T-helper 2 cell treated with Interferon-gamma antibody and Interleukin-4, amounts not matched to agents 100 ng/mL and 5 ng/mL, for 36 hours (primary cell): ENCODE results near the gene SLC35C1. TPM values are rescaled to one million over a fixed set of nuclear protein-coding genes. Genes with fewer than 3 reads are reported as not detected.

Experiments
- intact Hi-C: fragments of 100-400 bp; cut with micrococcal nuclease; formaldehyde crosslinking; loops from one replicate; pipeline ENCODE4 v1.15.1; 2023
- total RNA-seq: library from RNA; stranded (reverse); gene quantifications from 2 replicates; pipeline ENCODE4 v1.2.3, GENCODE V29; 2022

Gene SLC35C1
- total RNA-seq, 1 donor from 2014 or later: 21.7 TPM

DNA sequence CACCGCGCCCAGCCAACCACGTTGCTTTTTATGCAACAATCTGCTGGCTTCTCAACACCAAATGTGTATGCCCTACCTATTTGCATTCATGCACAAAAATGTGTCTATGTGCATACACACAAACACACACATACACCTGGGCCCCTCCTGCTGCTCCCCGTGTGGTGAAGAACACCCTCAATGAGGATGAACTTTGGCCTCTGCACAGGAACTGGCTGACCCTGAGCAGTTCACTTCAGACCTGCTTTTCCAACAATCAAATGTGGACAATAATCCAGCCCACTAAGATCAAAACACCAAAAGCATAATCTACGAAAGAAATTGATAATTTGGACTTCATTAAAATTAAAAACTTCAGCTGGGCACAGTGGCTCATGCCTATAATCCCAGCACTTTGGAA is 25.3 kb upstream of the SLC35C1 start:
- intact Hi-C loops: loop anchor here (10.0 kb wide), 1 partner anchor 405 kb away; no protein-coding TSS in a partner anchor

DNA sequence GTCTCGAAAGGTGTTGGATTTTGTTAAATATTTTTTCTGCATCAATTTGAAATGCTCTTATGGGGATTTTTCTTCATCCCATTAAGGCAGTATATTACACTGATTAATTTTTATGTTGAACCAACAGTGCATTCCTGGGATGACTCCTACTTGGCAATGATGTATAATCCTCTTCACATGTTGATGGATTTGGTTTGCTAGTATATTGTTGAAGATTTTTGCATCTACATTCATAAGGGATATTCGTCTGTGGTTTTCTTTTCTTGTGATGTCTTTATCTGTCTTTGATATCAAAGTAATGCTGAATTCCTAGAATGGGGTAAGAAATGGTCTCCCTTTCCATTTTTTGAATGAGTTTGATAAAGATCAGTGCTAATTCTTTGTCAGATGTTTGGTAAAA is 18.7 kb upstream of the SLC35C1 start:
- intact Hi-C loops: no loop called here

DNA sequence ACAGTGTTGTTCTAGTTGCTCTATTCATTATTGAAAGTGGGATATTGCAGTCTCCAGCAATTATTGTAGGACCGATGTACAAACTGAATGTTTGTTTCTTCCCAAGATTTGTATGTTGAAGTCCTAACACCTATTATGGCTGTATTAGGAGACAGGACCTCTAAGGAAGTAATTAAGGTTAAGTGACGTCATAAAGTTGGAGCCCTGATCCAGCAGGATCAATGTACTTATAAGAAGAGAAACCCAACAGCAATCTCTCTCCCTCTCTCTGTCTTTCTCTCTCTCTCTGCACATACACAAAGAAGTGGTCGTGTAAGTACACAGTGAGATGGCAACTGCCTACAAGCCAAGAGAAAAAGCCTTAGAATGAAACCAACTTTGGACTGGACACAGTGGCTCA is 16.1 kb upstream of the SLC35C1 start:
- intact Hi-C loops: no loop called here

DNA sequence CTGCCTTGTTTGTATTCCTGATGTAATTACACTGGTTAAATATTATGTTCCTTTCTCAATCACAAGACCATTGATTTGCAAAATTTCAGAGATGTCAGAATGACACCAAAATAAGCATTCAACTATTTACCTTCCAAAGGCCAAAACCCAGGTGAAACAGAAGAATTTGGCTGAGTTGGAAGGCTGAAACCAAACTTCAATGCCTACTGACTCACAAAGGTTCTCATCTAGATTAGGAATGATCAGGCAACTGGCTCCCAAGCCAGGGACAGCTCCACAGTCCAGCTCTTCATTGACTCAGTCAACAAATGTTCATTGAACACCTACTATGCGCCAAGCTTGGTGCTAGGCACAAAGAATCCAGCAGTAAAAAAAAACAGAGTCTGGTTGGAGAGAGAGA is 13.4 kb upstream of the SLC35C1 start:
- intact Hi-C loops: no loop called here

DNA sequence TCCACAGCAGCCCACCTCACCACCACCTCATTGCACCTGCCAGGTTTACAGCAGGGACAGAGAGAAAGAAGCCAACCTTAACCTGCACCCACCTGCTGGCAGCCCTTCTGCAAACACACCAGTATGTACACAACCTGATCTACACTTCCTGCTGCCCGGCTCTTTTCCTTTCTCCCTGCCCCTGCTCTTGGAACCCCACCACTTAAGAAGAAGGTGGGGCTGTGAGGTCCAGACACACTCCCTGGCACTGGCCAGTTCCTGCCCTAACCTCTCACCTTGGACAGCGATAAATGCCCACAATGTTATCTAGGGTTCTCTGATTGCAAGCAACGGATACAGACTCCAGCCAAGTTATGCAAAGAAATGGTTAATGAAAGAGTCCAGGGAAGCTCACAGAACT is 10.8 kb upstream of the SLC35C1 start:
- intact Hi-C loops: no loop called here

DNA sequence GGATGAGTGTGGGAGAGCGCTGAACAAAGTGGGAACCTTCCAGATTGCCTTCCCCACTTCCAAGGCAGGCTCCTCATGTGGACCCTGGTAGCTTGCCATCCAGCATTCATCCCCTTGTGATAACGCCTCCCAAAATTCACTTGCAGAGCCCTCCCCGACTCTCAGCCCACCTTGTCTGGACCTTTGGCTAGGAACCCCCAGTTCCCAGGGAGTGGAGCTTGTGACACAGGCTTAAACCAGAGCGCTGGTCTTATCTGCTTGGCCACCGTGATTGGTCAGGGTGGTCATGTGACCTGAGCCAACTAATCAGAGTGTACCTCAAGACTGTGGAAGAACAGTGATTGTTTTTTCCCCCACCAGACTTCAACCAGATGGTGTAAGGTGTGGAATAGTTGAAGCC is 9.6 kb upstream of the SLC35C1 start:
- intact Hi-C loops: no loop called here

DNA sequence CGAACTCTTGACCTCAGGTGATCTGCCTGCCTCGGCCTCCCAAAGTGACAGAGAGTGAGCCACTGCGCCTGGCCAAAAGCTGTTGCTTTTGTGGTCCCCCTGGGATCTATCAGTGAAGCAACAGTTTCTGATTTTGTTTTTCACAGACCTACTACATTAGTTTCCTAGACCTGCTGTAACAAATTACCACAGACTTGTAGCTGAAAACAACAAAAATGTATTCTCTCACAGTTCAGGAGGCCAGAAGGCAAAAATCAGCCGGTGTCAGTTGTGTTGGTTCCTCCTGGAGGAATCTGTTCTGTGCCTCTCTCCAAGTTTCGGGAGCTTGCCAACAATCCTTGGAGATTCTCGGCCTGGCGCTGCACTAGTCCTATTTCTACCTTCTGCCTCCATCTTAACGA is 8.5 kb upstream of the SLC35C1 start:
- intact Hi-C loops: no loop called here

DNA sequence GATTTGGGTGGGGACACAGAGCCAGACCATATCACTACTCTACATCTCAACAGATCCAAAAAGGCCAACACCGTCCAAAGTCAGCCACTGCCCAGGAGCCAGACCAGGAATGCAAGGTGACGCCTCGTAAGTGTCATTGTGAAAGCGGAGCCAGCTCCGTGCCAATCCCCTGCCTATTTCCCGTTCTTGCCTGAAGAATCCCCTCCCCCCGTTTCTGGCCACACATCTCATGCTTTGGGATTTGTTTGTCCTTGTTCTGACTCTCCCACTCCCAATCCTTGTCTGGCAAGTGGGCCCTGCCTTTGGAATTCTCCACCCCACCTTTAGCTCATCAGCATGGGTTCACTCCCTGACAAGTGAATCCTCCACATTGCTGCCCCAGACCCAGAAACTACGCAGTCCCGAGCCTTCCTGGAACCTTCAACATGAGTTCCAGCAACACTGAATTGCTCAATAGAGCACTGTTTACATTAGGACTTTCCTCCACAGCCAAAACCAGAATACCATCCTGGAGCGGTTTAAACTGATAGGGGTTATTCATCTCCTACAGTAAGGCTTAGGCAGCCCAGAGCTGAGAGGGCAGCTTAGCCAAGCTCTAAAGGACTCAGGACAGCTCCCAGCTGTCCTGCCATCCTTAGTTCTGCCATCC is 6.0 kb upstream of the SLC35C1 start:
- intact Hi-C loops: no loop called here

DNA sequence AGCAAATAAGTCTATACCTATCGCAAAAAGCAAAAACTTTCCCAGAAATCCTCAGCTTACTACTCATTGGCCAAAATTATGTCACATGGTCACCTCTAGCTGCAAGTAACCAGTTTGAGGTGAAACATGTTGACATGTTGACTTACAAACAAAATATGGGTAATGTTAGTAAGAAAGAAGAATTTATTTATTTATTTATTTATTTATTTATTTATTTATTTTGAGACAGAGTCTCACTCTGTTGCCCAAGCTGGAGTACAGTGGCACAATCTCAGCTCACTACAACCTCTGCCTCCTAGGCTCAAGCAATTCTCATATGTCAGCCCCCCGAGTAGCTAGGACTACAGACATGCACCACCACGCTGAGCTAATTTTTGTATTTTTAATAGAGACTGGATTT is 5.4 kb upstream of the SLC35C1 start:
- intact Hi-C loops: no loop called here

DNA sequence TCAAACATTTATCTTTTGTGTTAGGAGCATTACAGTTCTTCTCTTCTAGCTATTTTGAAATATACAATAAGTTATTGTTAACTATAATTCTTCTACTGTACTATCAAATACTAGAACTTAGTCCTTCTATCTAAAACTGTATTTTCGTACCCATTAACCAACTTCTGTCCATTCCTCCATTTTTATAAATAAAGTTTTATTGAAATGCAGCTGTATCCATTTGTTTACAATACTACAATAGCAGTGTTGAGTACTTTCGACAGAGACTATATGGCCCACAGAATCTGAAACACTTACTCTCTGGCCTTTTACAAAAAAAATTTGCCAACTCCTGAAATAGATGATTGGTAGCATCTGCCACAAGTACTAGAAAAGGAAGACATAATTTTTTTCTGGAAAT is 4.7 kb upstream of the SLC35C1 start:
- intact Hi-C loops: loop anchor here (10.0 kb wide), 2 partner anchors 325 to 1235 kb away; partner anchors contain the start of genes CD82 and PHF21A

DNA sequence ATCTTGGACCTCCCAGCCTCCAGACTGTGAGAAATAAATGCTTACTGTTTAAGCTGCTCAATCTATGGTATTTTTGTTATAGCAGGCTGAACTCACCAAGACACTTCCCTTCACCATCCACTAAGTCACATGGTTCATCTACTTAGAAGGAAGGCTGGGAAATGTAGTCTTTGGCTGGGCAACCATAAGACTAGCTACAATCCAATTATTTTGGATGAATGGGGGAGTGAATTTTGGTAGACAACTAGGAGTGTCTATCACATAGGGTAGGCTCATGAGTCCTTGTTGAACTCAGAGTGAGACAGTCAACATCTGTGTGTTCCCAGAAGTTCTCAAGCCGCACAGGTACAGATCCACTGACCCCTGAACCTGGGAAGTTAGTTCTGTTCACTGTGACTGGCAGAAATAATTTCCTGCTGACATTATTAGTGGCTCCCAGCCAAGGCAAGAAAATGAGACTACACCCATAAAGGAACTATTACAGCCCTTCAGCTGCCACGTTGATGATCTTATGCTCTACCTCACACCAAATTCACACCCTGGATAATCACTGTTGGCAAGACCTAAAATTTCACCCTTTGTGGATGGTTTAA is 3.1 kb upstream of the SLC35C1 start:
- intact Hi-C loops: loop anchor here (10.0 kb wide), 2 partner anchors 323 to 1237 kb away; partner anchors contain the start of genes CD82 and PHF21A

DNA sequence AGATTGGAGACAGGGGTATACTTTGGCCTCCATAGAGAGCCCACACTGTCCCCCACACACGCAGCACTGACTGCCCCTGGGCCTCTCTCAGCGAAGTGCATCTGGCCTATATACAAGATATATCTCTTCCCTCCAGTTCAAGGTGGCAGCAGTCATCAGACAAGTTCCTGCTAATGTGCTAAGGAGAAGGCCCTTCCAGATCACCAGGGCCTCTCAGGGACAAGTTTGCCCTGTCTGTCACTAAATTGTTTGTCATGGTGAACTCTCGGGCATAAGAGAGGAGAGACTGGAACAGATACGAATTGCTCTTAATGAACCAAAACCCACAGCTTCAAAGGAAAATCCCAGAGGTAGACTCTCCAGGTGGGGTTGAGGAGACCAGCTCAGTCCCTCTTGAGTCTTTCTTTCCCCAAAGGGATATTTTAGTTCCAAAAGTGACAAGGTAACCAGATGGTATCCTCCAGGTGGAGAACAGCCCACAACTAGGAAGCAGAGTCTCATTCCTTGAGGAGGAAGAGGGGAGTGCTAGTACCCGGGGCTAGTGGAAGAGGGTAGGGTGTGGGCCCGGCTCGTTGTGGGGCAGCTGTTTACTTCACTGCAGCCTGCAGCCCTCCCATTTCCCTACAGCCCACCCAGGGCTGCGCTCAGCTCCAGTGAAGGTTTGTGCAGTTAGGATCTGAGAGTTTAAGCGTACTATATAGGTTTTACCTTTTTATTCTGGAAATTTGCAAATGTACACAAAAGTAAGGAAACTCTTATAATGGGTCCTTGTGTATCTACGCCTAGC is 2.2 kb upstream of the SLC35C1 start:
- intact Hi-C loops: loop anchor here (10.0 kb wide), 2 partner anchors 322 to 1238 kb away; partner anchors contain the start of genes CD82 and PHF21A

DNA sequence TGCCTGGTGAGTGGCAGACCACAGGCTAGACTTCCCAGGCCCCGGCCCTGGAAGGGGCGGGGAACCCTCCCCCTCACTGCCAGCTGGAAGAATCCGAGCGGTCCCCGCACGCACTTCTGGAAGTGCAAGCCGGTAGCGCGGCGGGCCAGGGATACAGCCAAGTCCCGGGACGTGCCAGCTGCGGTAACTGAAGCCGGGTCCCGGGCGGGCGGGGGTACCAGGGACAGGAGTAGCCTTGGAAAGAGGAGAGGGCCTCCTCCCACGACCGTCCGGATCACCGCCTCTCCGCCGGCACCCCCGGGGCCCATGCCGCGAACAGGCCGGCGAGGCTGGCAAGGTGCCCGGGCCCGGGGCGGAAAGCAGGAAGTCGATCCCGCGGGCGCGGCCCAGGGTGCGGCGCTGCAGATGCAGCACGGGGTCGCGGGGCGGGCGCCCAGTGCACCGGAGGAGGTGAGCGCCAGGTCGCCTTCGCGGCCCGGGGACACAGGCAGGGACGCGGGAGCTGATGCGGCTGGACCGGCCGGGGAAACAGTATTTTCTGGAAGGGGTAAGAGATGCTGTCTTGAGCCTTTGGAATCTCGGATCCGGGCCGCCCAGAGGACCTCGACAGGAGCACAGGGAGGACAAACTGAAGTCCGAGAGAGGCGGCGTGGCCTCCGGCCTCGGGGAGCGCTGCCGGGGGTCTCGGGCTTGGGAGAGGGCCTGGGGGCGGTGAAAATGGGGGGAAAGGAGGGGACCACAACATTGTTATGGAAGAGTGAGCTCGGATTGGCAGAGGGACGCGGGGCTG is 783 bp upstream of the SLC35C1 start:
- intact Hi-C loops: loop anchor here (10.0 kb wide), 2 partner anchors 321 to 1239 kb away; partner anchors contain the start of genes CD82 and PHF21A

DNA sequence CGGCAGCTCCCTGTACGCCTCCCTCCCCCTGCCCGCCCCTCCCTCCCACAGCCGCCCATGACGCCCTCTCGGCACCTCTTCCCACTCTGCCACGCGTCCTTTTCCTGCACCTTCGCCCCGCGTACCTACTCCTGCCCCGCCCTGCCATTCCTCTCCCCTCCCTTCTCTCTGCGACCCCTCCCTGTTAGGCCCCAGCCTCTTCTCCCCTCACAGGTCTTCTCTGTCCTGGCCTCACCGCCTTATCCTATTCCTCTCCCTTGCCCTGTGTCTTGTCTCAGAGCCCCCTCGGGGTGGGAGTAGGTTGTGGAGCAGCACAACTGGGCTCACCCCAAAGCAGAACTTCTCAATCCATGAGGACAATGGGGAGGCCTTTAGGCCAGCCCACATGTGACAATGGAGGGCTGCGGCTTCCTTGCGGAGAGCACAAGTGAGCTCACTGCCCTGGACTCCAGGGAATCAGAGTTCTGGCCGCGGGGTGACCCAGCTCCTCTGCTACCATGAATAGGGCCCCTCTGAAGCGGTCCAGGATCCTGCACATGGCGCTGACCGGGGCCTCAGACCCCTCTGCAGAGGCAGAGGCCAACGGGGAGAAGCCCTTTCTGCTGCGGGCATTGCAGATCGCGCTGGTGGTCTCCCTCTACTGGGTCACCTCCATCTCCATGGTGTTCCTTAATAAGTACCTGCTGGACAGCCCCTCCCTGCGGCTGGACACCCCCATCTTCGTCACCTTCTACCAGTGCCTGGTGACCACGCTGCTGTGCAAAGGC is 539 bp downstream of the SLC35C1 start:
- intact Hi-C loops: loop anchor here (1.0 to 10.0 kb wide), 7 partner anchors 34 to 1241 kb away; partner anchors contain the start of genes CD82, CKAP5, CRY2 and PHF21A

DNA sequence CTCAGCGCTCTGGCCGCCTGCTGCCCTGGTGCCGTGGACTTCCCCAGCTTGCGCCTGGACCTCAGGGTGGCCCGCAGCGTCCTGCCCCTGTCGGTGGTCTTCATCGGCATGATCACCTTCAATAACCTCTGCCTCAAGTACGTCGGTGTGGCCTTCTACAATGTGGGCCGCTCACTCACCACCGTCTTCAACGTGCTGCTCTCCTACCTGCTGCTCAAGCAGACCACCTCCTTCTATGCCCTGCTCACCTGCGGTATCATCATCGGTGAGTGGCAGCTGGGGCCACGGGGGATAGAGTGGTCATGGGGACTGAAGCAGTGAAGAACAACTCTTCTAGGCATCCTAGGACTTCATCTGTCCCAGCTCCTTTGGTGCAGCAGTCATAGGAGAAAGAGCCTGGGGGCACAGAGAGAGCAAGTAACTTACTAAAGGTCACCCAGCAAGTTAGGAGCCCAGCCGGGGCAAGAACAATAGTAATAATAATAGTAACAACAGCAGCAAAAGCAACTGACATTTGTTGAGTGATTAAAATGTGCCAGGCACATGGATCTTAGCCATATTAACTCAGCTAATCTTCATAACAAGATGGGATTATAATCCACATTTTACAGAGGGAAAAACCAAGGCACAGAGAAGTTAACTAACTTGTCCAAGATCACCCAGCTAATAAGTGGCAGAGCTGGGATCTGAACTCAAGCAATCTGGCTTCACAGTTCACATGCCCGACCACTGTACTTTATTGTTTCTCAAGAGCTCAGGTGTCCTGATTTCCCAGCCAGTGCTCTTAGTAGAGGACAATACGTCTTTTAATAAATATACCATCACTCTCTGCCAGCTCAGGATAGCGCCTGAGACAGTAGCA is 1.4 kb downstream of the SLC35C1 start:
- intact Hi-C loops: loop anchor here (5.0 to 10.0 kb wide), 3 partner anchors 318 to 1242 kb away; partner anchors contain the start of genes CD82, CKAP5 and PHF21A

DNA sequence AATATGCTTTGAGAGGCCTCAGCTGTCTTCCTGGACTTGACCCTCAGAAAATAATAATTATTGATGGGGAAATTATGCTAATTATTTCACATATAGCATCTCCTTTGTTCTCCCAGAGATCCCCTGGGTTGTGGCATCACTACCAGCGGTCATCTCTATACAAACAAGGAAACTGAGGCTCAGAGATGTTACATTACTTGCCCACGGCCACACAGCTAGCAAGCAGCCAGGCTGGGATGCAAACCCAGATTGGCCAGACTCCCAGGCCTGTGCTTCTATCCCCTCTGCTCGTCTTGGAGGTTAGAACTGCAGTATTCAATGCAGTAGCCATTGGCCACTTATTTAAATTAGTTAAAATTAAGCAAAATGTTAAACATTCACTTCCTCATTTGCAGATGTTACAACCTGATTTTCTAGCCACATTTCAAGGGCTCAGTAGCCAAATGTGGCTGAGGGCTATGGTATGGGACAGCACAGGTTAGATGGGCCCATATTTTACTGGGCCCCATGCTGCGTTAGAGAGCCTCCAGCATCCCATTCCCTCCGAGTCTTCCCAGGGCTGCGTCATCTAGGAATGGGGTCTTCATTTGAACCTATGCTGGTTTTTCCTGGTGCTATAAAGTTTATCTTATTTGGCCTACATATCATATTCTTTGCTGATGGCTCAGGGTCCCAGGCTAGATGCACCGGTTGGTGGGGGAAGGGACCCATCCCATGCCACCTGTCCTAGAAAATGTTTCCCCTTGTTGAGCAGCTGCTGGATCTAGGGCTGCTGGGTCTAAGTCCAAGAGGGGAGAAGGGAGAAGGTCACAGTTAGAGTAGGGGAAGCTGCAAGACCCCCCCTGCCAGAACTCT is 2.2 kb downstream of the SLC35C1 start:
- intact Hi-C loops: loop anchor here (5.0 to 10.0 kb wide), 3 partner anchors 318 to 1242 kb away; partner anchors contain the start of genes CD82, CKAP5 and PHF21A

DNA sequence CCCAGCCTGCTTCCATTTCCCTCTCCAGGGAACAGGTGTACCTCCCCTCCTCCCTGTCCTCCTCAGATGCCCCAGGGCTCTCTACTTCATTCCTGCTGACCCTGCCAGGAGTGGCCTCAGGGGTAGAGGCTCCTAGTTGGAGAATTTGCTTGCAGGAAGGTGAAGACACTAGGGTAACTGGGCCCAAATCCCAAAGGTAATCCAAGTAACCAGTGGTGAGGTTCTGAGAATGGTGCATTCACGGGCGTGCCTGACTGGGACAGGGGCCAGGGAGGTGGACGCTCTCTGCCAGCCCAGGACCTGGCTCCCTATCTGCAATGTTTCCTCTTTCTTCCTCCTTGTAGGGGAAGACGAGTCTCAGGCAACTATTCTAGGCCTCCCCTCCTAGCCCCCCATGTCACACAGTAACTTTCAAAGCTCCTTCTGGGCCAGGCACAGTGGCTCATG is 2.9 kb downstream of the SLC35C1 start:
- intact Hi-C loops: loop anchor here (5.0 to 10.0 kb wide), 3 partner anchors 317 to 1243 kb away; partner anchors contain the start of genes CD82, CKAP5 and PHF21A

DNA sequence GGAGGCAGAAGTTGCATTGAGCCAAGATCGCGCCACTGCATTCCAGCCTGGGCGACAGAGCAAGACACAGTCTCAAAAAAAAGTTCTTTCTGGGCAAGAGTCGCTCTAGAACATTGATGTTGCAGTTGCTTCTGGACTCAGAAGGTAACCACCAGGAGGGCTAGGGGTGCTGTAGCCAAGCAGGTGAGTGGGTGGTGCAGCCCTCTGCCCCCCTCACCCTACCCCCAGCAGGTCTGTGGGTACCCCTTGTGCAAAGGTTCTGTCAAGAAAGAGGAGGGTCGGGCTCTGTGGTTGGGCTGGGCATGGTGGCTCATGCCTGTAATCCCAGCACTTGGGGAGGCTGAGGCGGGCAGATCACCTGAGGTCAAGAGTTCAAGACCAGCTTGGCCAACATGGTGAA is 3.5 kb downstream of the SLC35C1 start:
- intact Hi-C loops: loop anchor here (5.0 to 10.0 kb wide), 3 partner anchors 316 to 1244 kb away; partner anchors contain the start of genes CD82, CKAP5 and PHF21A
